Measurements from ENCODE around the gene SP3.
A peak's percentile ranks its signal among the peaks of the same experiment; 100 is the strongest.
"Not testable (repeated sequence)": the region's sequence is repeated elsewhere in the genome, so short reads cannot be mapped to it uniquely, and the experiment has no call there.

SP3 gene

DNA sequence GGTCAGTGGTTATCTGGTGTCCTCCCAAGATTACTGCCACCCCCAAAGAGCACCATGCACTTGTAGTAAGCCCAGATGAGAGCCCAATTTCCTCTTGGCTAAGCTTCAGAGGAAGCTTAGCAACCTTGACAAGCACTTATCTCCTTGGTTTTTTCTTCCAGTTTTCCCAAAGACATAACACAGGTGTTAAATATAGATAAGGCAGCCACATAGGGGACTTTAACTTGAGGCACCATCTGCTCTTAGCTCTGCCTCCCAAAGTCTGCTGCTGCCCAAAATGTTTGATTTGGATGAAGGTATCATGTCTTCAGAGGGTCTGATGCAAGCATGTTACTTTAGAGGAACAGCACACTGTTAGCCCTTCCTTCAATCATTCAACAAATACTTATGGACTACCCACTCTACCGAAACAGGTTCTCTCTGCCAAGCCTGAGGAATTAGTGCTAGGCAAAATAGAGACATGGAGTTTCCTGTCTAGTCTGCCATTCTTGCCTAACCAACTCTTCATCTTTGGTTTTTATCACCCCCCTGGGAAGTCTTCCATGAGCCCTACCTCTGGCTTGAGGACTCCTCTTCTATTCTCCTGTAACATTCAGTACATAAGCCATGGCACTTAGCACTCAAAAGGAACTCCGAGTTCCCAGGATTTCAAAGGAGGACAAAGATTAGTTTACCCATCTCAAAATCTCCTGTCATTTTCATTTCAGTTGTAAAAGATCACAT lies 73.7 kb downstream of the SP3 start:
- DNase-seq: no peak
- no peak overlapping the region for H3K4me3 ChIP-seq (ENCODE audit: low read depth, low read length)
- TF ChIP-seq, protein P1, sequence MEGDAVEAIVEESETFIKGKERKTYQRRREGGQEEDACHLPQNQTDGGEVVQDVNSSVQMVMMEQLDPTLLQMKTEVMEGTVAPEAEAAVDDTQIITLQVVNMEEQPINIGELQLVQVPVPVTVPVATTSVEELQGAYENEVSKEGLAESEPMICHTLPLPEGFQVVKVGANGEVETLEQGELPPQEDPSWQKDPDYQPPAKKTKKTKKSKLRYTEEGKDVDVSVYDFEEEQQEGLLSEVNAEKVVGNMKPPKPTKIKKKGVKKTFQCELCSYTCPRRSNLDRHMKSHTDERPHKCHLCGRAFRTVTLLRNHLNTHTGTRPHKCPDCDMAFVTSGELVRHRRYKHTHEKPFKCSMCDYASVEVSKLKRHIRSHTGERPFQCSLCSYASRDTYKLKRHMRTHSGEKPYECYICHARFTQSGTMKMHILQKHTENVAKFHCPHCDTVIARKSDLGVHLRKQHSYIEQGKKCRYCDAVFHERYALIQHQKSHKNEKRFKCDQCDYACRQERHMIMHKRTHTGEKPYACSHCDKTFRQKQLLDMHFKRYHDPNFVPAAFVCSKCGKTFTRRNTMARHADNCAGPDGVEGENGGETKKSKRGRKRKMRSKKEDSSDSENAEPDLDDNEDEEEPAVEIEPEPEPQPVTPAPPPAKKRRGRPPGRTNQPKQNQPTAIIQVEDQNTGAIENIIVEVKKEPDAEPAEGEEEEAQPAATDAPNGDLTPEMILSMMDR (IDR thresholded peaks at IDR 0.05; ENCODE audit: low read depth, low read length, missing control alignments): no peak
- H3K27me3 ChIP-seq (replicated peaks): no peaks in the 10 kb centered on the region
- in situ Hi-C loops (cut with HindIII; ENCODE audit: low pct_ligation_motif_present, low sequenced_read_pairs): no loop called here
- no peak overlapping the region for H3K27ac ChIP-seq
- H3K36me3 ChIP-seq (replicated peaks): no peaks in the 10 kb centered on the region

DNA sequence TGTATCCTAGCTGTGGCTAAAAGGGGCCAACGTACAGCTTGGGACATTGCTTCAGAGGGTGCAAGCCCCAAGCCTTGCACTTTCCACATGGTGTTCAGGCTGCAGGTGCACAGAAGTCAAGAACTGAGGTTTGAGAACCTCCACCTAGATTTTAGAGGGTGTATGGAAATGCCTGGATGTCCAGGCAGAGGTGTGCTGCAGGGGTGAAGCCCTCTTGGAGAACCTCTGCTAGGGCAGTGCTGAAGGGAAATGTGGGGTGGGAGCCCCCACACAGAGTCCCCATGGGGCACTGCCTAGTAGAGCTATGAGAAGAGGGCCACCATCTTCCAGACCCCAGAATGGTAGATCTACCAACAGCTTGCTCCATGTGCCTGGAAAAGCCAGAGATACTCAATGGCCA lies 75.7 kb downstream of the SP3 start:
- H3K36me3 ChIP-seq (replicated peaks); H3K27ac ChIP-seq; H3K27me3 ChIP-seq (replicated peaks); H3K4me3 ChIP-seq (ENCODE audit: low read depth, low read length); DNase-seq; in situ Hi-C loops (cut with HindIII; ENCODE audit: low pct_ligation_motif_present, low sequenced_read_pairs): not testable (repeated sequence)

DNA sequence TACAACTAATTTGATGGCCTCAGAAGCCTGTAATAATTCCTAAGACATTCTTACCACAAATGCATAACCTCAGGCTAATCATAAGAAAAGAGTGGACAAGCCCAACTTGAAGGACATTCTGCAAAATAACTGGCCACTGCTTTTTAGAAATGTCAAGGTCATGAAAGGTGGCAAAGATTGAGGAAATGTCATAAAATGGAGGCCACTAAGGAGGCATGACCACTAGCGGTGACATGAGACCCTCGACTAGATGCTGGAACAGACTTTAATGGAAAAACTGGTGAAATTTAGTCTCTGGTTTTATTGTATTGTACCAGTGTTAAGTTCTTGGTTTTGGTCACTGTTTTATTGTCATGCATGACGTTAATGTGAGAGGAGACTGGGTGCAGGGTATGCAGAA lies 78.6 kb downstream of the SP3 start:
- no peak for DNase-seq
- in situ Hi-C loops (cut with HindIII; ENCODE audit: low pct_ligation_motif_present, low sequenced_read_pairs): no loop called here
- no peaks in the 10 kb centered on the region for H3K27me3 ChIP-seq (replicated peaks)
- TF ChIP-seq, protein P1 (IDR thresholded peaks at IDR 0.05; ENCODE audit: low read depth, low read length, missing control alignments): no peak
- H3K4me3 ChIP-seq (ENCODE audit: low read depth, low read length): no peak overlapping the region
- H3K27ac ChIP-seq: no peak overlapping the region
- H3K36me3 ChIP-seq (replicated peaks): no peaks in the 10 kb centered on the region

DNA sequence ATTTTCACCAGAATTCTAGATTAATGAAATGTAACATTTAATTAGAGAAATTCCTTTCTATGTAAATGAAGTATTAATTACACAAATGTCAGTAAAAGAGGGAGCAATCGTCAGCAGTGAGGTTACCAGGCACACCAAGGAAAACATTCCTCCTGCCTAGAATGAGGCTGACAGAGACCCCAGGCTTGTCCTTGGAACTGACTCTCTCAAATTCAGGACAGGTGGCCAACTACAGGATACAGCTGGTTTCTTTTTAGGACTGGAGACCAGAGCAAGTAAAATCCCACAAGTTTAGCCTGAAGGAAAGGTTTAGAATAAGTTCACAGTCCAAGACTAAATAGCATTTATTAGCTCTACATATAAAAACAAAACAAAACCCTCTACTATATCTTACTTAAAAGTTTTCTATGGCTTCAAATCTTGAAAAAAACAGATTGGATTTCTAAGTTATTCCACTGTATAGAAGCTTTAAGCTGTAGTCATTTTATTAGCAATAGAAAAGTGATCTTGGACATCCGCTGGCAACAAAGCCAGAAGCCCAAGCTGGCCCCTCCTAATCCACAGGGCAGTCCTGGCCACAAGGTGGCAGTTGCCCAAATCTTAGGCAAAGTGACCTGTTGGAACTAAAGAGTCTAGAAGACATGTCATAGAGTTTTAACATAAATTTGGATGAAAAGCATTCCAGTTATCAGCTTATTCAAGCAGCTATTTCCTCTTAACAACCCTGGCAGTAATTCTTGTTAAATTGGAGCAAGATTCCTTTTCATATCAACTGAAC lies 81.0 kb downstream of the SP3 start:
- Histone ChIP-seq H3K27ac (no peak overlapping the region), H3K4me3 (ENCODE audit: low read depth, low read length) (no peak overlapping the region), H3K27me3 (replicated peaks) (no peaks in the 10 kb centered on the region), H3K36me3 (replicated peaks) (no peaks in the 10 kb centered on the region)
- DNase-seq: peak; percentile 25
- TF ChIP-seq, protein P1 (IDR thresholded peaks at IDR 0.05; ENCODE audit: low read depth, low read length, missing control alignments): peak; percentile 81
- in situ Hi-C loops (cut with HindIII; ENCODE audit: low pct_ligation_motif_present, low sequenced_read_pairs): no loop called here

DNA sequence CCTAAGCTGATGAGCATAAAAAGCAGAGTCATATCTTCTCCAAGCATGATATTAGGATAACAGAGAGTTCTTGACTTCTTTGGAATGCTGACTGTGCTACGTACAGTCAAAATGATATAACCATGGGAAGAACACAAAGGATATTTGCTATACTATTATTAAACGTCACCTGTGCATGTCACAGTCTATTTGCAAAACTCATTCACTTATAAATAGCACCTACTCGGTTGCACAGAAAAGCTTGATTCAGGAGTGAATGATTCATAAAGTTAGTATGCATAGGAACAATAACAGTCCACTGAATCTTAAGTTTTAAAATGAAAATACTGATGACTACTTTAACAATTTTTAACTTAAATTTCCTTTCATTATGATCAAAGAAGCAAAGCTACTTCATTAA lies 83.3 kb downstream of the SP3 start:
- Histone ChIP-seq H3K36me3 (replicated peaks) (no peaks in the 10 kb centered on the region), H3K27ac (no peak overlapping the region), H3K27me3 (replicated peaks) (no peaks in the 10 kb centered on the region), H3K4me3 (ENCODE audit: low read depth, low read length) (no peak overlapping the region)
- TF ChIP-seq, protein P1 (IDR thresholded peaks at IDR 0.05; ENCODE audit: low read depth, low read length, missing control alignments): no peak
- in situ Hi-C loops (cut with HindIII; ENCODE audit: low pct_ligation_motif_present, low sequenced_read_pairs): no loop called here
- DNase-seq: no peak

DNA sequence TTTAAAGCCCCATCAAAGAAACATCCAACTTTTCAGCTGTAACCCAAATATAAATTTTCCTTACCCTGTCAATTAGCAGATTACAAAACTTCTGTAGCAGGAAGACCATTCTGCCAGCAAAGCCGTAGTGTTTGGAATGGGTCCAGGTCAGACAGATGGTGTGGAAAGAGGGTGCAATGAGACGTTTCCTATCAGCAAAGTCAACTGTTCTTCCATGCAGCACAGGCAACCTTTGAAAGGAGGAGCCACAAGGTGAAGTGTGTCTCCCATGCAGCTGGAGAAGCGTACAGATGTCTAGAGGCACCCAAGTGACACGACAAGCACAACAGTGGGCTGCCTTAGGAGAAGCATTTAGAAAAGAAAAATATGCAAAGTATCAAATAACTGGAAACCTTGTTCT lies 83.7 kb downstream of the SP3 start:
- Histone ChIP-seq H3K4me3 (ENCODE audit: low read depth, low read length) (no peak overlapping the region), H3K27ac (no peak overlapping the region), H3K36me3 (replicated peaks) (no peaks in the 10 kb centered on the region), H3K27me3 (replicated peaks) (no peaks in the 10 kb centered on the region)
- TF ChIP-seq, protein P1 (IDR thresholded peaks at IDR 0.05; ENCODE audit: low read depth, low read length, missing control alignments): no peak
- no peak for DNase-seq
- in situ Hi-C loops (cut with HindIII; ENCODE audit: low pct_ligation_motif_present, low sequenced_read_pairs): no loop called here
